Common myeloid progenitor, CD34-positive (primary cell): ENCODE results near the gene CD300H.

ENCODE experiments used
- CTCF ChIA-PET: fragments of 350-600 bp; sonication (Branson Sonifier 250); formaldehyde crosslinking; loops from one replicate; lab custom pipeline; 2021; ENCODE audit warnings: antibody characterized with exemption; lab: Charles Lee
- POLR2A ChIA-PET: fragments of 350-600 bp; sonication (Branson Sonifier 250); formaldehyde crosslinking; loops from one replicate; lab custom pipeline; 2021; ENCODE audit warnings: antibody characterized with exemption; lab: Charles Lee
- DNase-seq, 3 donors: peaks; one replicate each; pipeline versions ENCODE4 v3.0.0 to v3.0.0-alpha.2; 2013
- H3K27ac ChIP-seq, 2 experiments: 1 replicate in 1 of 2; 2 replicates in 1 of 2; pipeline ENCODE4 v1.7.0; 2013; ENCODE audit warnings: inconsistent platforms in 2 of 2, low read length in 2 of 2, mild to moderate bottlenecking in 2 of 2, low read depth in 1 of 2, moderate library complexity in 1 of 2; ENCODE audit not compliant: severe bottlenecking in 2 of 2, insufficient read depth in 1 of 2, poor library complexity in 1 of 2
- H3K27me3 ChIP-seq, 5 experiments: replicated peaks in 2 of 5; 1 replicate in 3 of 5; 2 replicates in 2 of 5; pipeline versions ENCODE4 v1.6.1 to v1.7.0; 2013; ENCODE audit warnings: low read length in 4 of 5, mild to moderate bottlenecking in 2 of 5, moderate library complexity in 2 of 5, inconsistent platforms in 1 of 5; ENCODE audit not compliant: insufficient read depth in 5 of 5, control insufficient read depth in 4 of 5
- H3K36me3 ChIP-seq, 4 experiments: 1 replicate in 2 of 4; 2 replicates in 2 of 4; pipeline versions ENCODE4 v1.6.1 to v1.7.0; 2013; ENCODE audit warnings: low read length in 3 of 4, control low read depth in 1 of 4, mild to moderate bottlenecking in 1 of 4; ENCODE audit not compliant: control insufficient read depth in 4 of 4, insufficient read depth in 4 of 4
- H3K4me1 ChIP-seq, 4 experiments: 1 replicate in 3 of 4; 2 replicates in 1 of 4; pipeline versions ENCODE4 v1.6.1 to v1.7.1; 2013; ENCODE audit warnings: low read length in 3 of 4, mild to moderate bottlenecking in 3 of 4, control low read depth in 1 of 4, inconsistent platforms in 1 of 4, moderate library complexity in 1 of 4; ENCODE audit not compliant: control insufficient read depth in 4 of 4, insufficient read depth in 4 of 4; ENCODE audit errors: control extremely low read depth in 1 of 4
- H3K4me3 ChIP-seq, 7 experiments: 1 replicate in 4 of 7; 2 replicates in 3 of 7; pipeline versions ENCODE4 v1.5.1 to v1.7.0; 2013; ENCODE audit warnings: mild to moderate bottlenecking in 7 of 7, low read length in 6 of 7, moderate library complexity in 6 of 7, inconsistent platforms in 2 of 7, low read depth in 2 of 7, control low read depth in 1 of 7; ENCODE audit not compliant: insufficient read depth in 4 of 7, control insufficient read depth in 1 of 7; ENCODE audit errors: extremely low read depth in 1 of 7
- H3K9me3 ChIP-seq, 5 experiments: 1 replicate in 4 of 5; 2 replicates in 1 of 5; pipeline versions ENCODE4 v1.6.1 to v1.7.1; 2013; ENCODE audit warnings: low read length in 4 of 5, mild to moderate bottlenecking in 2 of 5, inconsistent platforms in 1 of 5, low read depth in 1 of 5, moderate library complexity in 1 of 5; ENCODE audit not compliant: control insufficient read depth in 4 of 5, insufficient read depth in 2 of 5; ENCODE audit errors: control extremely low read depth in 1 of 5
- WGBS: methylation state at CpG from one replicate; pipeline ENCODE4 v1.1.5; 2013; ENCODE audit not compliant: insufficient coverage; 5-methylcytosine and 5-hydroxymethylcytosine counted together

Gene CD300H

DNA sequence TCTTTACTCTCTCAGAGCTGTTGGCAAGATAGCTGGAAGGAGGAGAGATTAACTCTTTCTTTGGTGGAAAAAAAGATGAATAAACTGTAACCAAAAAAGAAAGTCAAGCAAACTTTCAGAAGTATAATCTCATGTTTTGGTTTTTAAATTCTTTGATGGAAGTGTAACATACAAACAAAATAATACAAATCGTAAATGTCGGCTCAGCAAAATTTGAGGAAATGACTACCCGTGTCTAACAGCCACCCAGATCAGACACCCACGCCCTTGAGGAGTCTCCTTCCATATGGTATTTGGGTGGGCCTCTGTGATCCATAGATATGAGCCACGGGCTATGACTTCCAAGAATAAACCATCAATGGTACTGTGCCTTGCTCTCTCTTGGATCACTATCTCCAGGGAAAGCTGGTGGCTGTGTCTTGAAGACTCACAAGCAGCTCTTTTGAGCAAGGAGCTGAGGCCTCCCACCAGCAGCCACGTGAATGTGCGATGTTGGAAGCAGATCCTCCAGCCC is 11.8 kb downstream of the CD300H start:
- 85% methylated on average over 5 of the region's 7 CpGs for WGBS
- Histone ChIP-seq H3K9me3 (no peaks in the 10 kb centered on the region), H3K36me3 (no peaks in the 10 kb centered on the region), H3K27ac (no peak overlapping the region), H3K27me3 (no peaks in the 10 kb centered on the region), H3K4me3 (no peak overlapping the region), H3K4me1 (peaks cover 0 to 6% (median 2%) of the 10 kb centered on the region in 4 experiments)
- CTCF ChIA-PET, result interaction anchor here (1.0 kb wide), 1 partner anchor 10 kb away, joined by 3 read pairs; no protein-coding TSS in a partner anchor
- POLR2A ChIA-PET, result no interaction called here
- DNase-seq, result no peak

DNA sequence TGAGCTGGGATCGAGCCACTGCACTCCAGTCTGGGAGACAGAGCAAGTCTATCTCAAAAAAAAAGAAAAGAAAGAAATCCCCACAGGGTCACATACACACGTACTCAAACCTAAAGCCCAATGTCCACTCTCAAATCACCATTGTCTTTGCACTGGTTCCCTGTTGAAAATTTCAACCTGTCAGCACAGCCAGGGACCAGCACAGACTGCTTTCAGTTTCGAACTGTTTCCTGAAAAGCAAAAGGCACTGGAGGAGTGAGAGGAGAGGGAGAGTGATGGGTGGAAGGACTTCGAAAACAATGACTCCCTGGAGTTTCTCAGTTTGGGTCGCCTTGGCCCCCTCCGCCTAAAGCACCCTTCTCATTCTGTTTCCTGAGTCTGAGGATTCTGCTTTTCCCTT is 12.4 kb downstream of the CD300H start:
- H3K27me3 ChIP-seq, result no peaks in the 10 kb centered on the region
- peaks cover 0 to 6% (median 2%) of the 10 kb centered on the region in 4 experiments for H3K4me1 ChIP-seq
- H3K36me3 ChIP-seq, result no peaks in the 10 kb centered on the region
- no peaks in the 10 kb centered on the region for H3K9me3 ChIP-seq
- no peak for DNase-seq
- POLR2A ChIA-PET, result no interaction called here
- H3K4me3 ChIP-seq, result no peak overlapping the region
- WGBS, result 66% methylated on average over 4 of the region's 6 CpGs
- CTCF ChIA-PET, result no interaction called here
- no peak overlapping the region for H3K27ac ChIP-seq

DNA sequence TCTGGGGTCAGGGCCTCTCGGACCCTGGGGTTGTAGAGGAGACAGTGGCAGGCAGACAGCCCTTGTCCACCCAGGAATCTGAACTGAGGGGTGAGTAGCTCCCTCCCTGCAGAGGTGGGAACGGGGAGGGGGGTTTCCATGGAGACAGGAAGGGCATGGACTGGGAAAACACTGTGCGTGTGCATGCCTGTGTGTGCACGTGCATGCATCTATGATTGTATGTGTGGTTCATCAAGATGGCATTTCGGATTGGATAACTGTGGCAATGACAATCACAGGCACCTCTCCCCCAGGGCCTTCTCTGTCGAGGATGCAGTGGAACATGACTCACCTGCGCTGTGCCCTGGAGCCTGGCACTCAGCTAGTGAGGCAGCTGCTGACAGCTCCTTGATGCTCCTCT is 15.3 kb downstream of the CD300H start:
- H3K27me3 ChIP-seq, result no peaks in the 10 kb centered on the region
- peaks cover 0 to 21% (median 11%) of the 10 kb centered on the region in 4 experiments for H3K4me1 ChIP-seq
- H3K36me3 ChIP-seq, result no peaks in the 10 kb centered on the region
- H3K9me3 ChIP-seq, result no peaks in the 10 kb centered on the region
- DNase-seq, result no peak
- POLR2A ChIA-PET, result no interaction called here
- 78% methylated on average over 7 of the region's 7 CpGs for WGBS
- CTCF ChIA-PET, result interaction anchor here (0.8 to 1.1 kb wide), 2 partner anchors 15 to 174 kb away, joined by 3 read pairs; no protein-coding TSS in a partner anchor
- no peak overlapping the region for H3K27ac ChIP-seq
- H3K4me3 ChIP-seq, result no peak overlapping the region

DNA sequence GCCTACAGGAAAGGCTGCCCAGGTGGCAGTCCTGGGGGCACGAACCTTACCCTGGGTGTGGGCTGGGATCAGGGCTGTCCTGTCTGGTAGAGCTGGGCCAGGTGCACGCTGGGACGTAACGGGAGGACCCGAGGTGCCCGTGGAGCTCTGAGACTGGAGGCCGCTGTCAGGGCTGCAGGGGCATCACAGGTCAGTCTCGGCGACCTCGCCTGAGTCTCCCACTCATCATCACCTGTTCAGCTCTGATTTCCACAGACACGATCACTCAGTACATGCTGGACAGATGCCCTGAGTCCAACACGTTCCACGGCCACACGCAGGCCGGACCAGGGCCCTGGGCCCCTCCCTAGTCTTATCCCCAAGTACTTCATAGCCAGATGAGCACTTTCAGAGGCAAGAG is 16.7 kb downstream of the CD300H start:
- WGBS, result 95% methylated on average over 15 of the region's 15 CpGs
- CTCF ChIA-PET, result no interaction called here
- peaks cover 0 to 34% (median 17%) of the 10 kb centered on the region in 4 experiments for H3K4me1 ChIP-seq

DNA sequence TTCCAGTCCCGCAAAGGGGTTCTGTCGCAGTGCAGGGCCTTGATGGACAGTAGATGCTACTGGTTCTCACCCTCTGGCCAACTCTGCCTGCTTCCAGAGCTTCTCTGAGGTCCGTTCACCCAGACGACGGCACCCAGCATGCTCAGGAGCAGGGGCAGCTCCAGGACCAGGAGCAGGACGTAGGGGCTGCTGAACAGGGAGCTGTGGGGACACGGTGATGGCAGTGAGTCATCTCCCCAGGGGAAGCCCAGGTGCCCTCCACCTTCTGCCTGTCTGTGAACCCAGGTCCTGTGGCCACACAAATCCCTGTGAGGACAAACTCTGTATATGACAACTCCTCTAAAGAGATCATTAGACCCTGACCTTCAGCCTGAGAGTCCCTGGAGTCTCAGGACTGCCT is 18.0 kb downstream of the CD300H start:
- Histone ChIP-seq H3K27ac (no peak overlapping the region), H3K4me3 (no peak overlapping the region), H3K27me3 (no peaks in the 10 kb centered on the region), H3K9me3 (no peaks in the 10 kb centered on the region), H3K36me3 (no peaks in the 10 kb centered on the region), H3K4me1 (peaks cover 0 to 47% (median 24%) of the 10 kb centered on the region in 4 experiments)
- ChIA-PET POLR2A (no interaction called here), CTCF (interaction anchor here (1.7 kb wide), 1 partner anchor 54 kb away, joined by 3 read pairs; no protein-coding TSS in a partner anchor)
- 99% methylated on average over 7 of the region's 7 CpGs for WGBS
- DNase-seq, result no peak

More for the DNA sequence above, 16.7 kb downstream of the CD300H start:
- POLR2A ChIA-PET, result no interaction called here
- no peak for DNase-seq
- Histone ChIP-seq H3K27me3 (no peaks in the 10 kb centered on the region), H3K27ac (no peak overlapping the region), H3K9me3 (no peaks in the 10 kb centered on the region), H3K4me3 (no peak overlapping the region), H3K36me3 (no peaks in the 10 kb centered on the region)

DNA sequence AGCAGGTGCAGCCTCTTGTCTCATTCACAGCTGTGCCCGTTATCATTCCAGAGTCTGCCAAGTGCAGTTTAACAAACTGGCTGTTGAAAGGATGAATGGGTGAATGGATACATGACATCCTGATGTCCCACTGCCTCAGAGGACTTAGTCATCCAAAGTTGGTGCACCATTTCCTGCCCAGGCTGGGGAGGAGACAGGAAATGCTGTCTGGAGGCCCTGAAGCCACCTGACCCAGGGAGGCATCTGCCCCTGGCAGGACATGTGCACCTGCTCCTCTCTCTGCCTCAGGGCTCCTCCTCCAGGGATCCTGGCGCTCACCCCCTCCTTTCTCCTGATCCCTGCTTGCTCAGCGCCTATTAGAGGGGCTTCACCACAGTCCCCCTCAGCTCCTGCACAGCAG is 19.6 kb downstream of the CD300H start:
- POLR2A ChIA-PET, result no interaction called here

DNA sequence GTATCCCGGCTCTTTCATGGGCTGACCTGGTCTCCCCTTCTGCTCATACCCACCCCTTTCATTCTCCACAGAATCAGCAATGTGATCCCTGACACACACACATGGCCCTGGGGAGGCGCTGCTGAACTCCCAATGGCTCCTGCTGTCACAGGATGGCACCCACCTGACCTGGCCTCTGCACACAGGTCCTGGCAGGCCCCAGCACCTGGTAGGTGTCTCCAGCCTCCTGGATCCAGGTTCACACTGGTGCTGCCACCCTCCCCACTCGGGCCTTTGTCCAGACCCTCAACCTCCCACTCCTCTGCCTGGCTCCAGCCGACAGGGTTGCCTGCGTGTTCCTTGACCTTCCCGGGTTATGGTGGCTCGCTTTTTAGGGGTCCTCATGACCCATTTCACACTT is 20.0 kb downstream of the CD300H start:
- H3K27me3 ChIP-seq, result no peaks in the 10 kb centered on the region
- H3K36me3 ChIP-seq, result no peaks in the 10 kb centered on the region
- H3K4me3 ChIP-seq, result no peak overlapping the region
- peaks cover 0 to 49% (median 25%) of the 10 kb centered on the region in 4 experiments for H3K4me1 ChIP-seq
- 93% methylated on average over 5 of the region's 7 CpGs for WGBS
- no peaks in the 10 kb centered on the region for H3K9me3 ChIP-seq
- ChIA-PET POLR2A (no interaction called here), CTCF (no interaction called here)
- no peak for DNase-seq
- H3K27ac ChIP-seq, result no peak overlapping the region

More for the DNA sequence above, 19.6 kb downstream of the CD300H start:
- Histone ChIP-seq H3K36me3 (no peaks in the 10 kb centered on the region), H3K4me1 (peaks cover 0 to 49% (median 25%) of the 10 kb centered on the region in 4 experiments), H3K27ac (no peak overlapping the region), H3K27me3 (no peaks in the 10 kb centered on the region), H3K9me3 (no peaks in the 10 kb centered on the region), H3K4me3 (no peak overlapping the region)
- 88% methylated on average over 2 of the region's 3 CpGs for WGBS
- CTCF ChIA-PET, result no interaction called here
- peak in 2 of 3 donors; percentile 53 to 64 for DNase-seq
